ENCODE measurements around the gene LRPAP1. TPM values are rescaled to one million over a fixed set of nuclear protein-coding genes. Genes with fewer than 3 reads are reported as not detected.

The LRPAP1 gene
- total RNA-seq, 4 donors from 2014 or later = 168 to 320 (median 259) TPM

DNA sequence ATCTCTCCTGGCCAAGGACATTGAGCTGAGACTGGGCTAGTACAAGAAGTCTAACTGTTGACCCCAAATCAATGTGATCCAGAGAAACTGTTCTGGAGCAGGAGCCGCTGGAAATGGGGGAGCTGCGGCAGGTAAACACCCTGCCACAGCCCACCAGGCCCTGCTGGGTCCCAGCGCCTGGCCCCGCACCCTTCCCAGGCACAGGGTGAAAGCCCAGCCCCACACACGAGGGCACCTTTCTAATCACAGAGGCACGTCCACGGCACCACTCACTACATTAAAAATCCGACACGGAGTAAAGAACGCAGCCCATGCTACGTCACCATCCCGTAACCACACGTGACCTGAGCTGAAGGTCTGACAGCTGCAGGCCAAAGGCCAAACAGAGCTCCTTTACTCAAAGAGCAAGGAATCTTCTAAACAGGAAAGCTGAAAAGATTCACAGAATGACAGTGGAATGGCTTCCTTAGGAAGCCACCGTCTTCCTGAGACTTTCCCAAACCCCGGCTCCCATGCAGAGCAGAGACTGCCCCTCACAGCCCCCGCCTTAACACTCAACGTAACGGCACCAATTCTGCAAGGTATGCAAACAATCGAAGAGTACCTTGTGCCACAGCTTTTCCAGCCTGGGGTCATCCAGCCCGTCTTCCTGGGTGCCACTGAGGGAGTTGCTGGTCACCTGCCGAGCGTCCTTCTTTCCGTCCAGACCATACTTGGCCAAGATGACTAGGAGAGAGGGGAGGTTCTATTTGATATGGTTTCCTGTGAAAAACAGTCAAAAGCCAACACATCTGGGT, 12.6 kb downstream of the LRPAP1 start:
- no peak for DNase-seq

GRCh38 chr4:3518941-3519340, 13.3 kb downstream of the LRPAP1 start:
- Histone ChIP-seq H3K4me1 (no peaks in the 10 kb centered on the region), H3K27me3 (no peaks in the 10 kb centered on the region), H3K9me3 (no peaks in the 10 kb centered on the region), H3K4me3 (replicated peaks in 1 of 3) (no peak overlapping the region), H3K27ac (no peak overlapping the region), H3K36me3 (peaks cover 76 to 88% of the 10 kb centered on the region in 2 donors)
- no peak for DNase-seq
- intact Hi-C loops (cut with DNase I) = no loop called here
- 94 to 95% methylated on average over 14 to 18 of the region's 18 CpGs for WGBS, 2 donors
- TF ChIP-seq POLR2A (IDR thresholded peaks at IDR 0.05) (no peak), CTCF (IDR thresholded peaks at IDR 0.05) (no peak)

More for the DNA sequence above, 12.6 kb downstream of the LRPAP1 start:
- Histone ChIP-seq H3K36me3 (peaks cover 76 to 88% of the 10 kb centered on the region in 2 donors), H3K27me3 (no peaks in the 10 kb centered on the region), H3K27ac (no peak overlapping the region), H3K4me3 (replicated peaks in 1 of 3) (no peak overlapping the region), H3K9me3 (no peaks in the 10 kb centered on the region), H3K4me1 (no peaks in the 10 kb centered on the region)
- WGBS, 2 donors = 95 to 97% methylated on average over 23 of the region's 23 CpGs
- no peak for TF ChIP-seq CTCF (IDR thresholded peaks at IDR 0.05)
- no peak for TF ChIP-seq POLR2A (IDR thresholded peaks at IDR 0.05)
- intact Hi-C loops (cut with DNase I) = no loop called here

GRCh38 chr4:3518511-3518880, 13.7 kb downstream of the LRPAP1 start:
- Histone ChIP-seq H3K27me3 (no peaks in the 10 kb centered on the region), H3K27ac (no peak overlapping the region), H3K9me3 (no peaks in the 10 kb centered on the region), H3K36me3 (peaks cover 76 to 88% of the 10 kb centered on the region in 2 donors), H3K4me1 (no peaks in the 10 kb centered on the region), H3K4me3 (replicated peaks in 1 of 3) (no peak overlapping the region)
- TF ChIP-seq POLR2A (IDR thresholded peaks at IDR 0.05) (no peak), CTCF (IDR thresholded peaks at IDR 0.05) (no peak)
- 94% methylated on average over 2 of the region's 11 CpGs; no CpG with 5 or more reads in 1 of the 2 donors for WGBS, 2 donors
- intact Hi-C loops (cut with DNase I) = no loop called here
- DNase-seq = no peak

DNA sequence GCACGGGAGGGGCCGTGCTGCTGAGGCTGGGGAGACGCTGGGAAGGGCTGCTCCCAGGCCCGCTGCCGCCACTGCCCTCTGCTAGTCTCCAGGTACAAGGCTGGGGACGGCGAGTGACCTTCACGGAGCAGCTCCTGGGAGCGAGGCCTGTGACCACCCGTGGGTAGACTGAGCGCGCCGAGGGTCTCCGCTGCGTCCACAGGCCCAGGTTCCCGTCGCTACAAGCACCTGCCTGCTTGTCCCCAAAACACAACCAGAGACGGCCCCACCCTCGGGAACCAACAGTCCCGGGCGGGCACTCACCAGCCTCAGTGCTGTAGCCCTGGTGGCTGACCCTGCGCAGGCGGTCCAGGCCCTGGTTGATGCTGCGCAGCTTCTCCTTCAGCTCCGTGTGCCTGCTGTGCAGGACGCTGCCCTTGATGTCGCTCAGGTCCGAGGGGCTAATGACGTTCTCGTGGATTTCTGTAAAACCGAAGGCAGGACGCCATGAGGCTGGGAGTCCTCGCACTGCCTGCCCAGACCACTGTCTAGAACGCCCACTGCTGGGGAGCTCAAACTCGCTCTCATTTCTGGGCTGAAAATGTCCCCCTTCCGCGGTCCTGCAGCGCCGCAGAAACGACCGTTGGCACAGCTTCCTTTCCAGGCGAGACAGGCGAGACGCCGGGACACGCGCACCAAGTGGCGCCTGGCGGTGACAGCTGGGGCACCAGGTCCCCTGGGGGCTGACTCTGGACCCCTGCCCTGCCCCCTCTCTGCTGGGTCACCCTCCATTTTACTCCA, 14.3 kb downstream of the LRPAP1 start:
- intact Hi-C loops (cut with DNase I) = no loop called here
- 96 to 97% methylated on average over 10 to 48 of the region's 49 CpGs for WGBS, 2 donors
- no peak for DNase-seq

More for the DNA sequence above, 14.3 kb downstream of the LRPAP1 start:
- Histone ChIP-seq H3K9me3 (no peaks in the 10 kb centered on the region), H3K27ac (no peak overlapping the region), H3K4me3 (replicated peaks in 1 of 3) (no peak overlapping the region), H3K36me3 (peaks cover 71 to 86% of the 10 kb centered on the region in 2 donors), H3K4me1 (no peaks in the 10 kb centered on the region), H3K27me3 (no peaks in the 10 kb centered on the region)
- no peak for TF ChIP-seq POLR2A (IDR thresholded peaks at IDR 0.05)
- no peak for TF ChIP-seq CTCF (IDR thresholded peaks at IDR 0.05)
